Measurements from ENCODE around the gene MSI2.

The MSI2 gene

DNA sequence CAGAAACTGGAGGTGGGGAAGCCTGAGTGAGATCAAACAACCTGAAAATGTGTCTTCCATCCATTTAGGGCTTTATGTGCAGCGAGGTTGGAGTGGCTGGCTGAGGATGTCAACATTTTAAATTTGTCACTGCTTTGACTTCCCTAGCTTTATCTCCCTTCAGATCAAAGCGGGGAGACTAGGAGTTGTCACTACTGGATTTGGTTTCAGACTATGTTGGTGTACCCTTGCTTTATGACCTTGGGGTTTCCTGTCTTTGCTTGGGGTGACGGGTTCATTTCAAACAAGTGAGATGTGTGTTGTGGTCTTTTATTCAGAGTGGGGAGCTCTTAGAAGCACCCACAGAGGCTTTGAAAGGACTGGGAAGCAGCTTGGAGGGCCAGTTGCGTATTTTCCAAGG, 25.6 kb downstream of the MSI2 start:
- TF ChIP-seq EGR1 (IDR thresholded peaks at IDR 0.05) (no peak), REST (IDR thresholded peaks at IDR 0.05; ENCODE audit: low read depth) (no peak), RAD21 (IDR thresholded peaks at IDR 0.05; ENCODE audit: low read depth) (no peak), ZBTB7A (IDR thresholded peaks at IDR 0.05; ENCODE audit: low read depth) (no peak), FOXM1 (IDR thresholded peaks at IDR 0.05; ENCODE audit: borderline replicate concordance, low read depth) (no peak), YY1 (IDR thresholded peaks at IDR 0.05; ENCODE audit: low read depth) (no peak), EP300 (IDR thresholded peaks at IDR 0.05; ENCODE audit: borderline replicate concordance) (no peak)
- TF ChIP-seq, protein P1, sequence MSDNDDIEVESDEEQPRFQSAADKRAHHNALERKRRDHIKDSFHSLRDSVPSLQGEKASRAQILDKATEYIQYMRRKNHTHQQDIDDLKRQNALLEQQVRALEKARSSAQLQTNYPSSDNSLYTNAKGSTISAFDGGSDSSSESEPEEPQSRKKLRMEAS (IDR thresholded peaks at IDR 0.05): no peak

- TF ChIP-seq CEBPB (IDR thresholded peaks at IDR 0.05) (no peak), REST (IDR thresholded peaks at IDR 0.05; ENCODE audit: low read depth) (no peak), TEAD4 (IDR thresholded peaks at IDR 0.05) (no peak), YY1 (IDR thresholded peaks at IDR 0.05; ENCODE audit: low read depth) (no peak), EGR1 (IDR thresholded peaks at IDR 0.05) (no peak), EP300 (IDR thresholded peaks at IDR 0.05; ENCODE audit: borderline replicate concordance) (no peak), RAD21 (IDR thresholded peaks at IDR 0.05; ENCODE audit: low read depth) (no peak), TAF1 (IDR thresholded peaks at IDR 0.05; ENCODE audit: low read depth) (no peak), NFIC (IDR thresholded peaks at IDR 0.05) (no peak)
- TF ChIP-seq, protein P1 (IDR thresholded peaks at IDR 0.05): no peak
- TF ChIP-seq, protein P2, sequence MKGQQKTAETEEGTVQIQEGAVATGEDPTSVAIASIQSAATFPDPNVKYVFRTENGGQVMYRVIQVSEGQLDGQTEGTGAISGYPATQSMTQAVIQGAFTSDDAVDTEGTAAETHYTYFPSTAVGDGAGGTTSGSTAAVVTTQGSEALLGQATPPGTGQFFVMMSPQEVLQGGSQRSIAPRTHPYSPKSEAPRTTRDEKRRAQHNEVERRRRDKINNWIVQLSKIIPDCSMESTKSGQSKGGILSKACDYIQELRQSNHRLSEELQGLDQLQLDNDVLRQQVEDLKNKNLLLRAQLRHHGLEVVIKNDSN (IDR thresholded peaks at IDR 0.05): no peak
Observed at GRCh38 chr17:57282296-57282695, 26.0 kb downstream of the MSI2 start.

- no peak for TF ChIP-seq TCF12 (IDR thresholded peaks at IDR 0.05; ENCODE audit: low read depth)
- no peak for TF ChIP-seq NFIC (IDR thresholded peaks at IDR 0.05)
- no peak for TF ChIP-seq CREB1 (IDR thresholded peaks at IDR 0.05; ENCODE audit: low read depth)
- no peak for TF ChIP-seq RAD21 (IDR thresholded peaks at IDR 0.05; ENCODE audit: low read depth)
- TF ChIP-seq, protein P1 (IDR thresholded peaks at IDR 0.05): no peak
- no peak for TF ChIP-seq TAF1 (IDR thresholded peaks at IDR 0.05; ENCODE audit: low read depth)
- no peak for TF ChIP-seq REST (IDR thresholded peaks at IDR 0.05; ENCODE audit: low read depth)
- TF ChIP-seq, protein P2 (IDR thresholded peaks at IDR 0.05): no peak
- TF ChIP-seq TEAD4 (IDR thresholded peaks at IDR 0.05): no peak
- TF ChIP-seq EGR1 (IDR thresholded peaks at IDR 0.05): no peak
- TF ChIP-seq EP300 (IDR thresholded peaks at IDR 0.05; ENCODE audit: borderline replicate concordance): no peak
- no peak for TF ChIP-seq ZBTB7A (IDR thresholded peaks at IDR 0.05; ENCODE audit: low read depth)
- no peak for TF ChIP-seq YY1 (IDR thresholded peaks at IDR 0.05; ENCODE audit: low read depth)
- TF ChIP-seq CEBPB (IDR thresholded peaks at IDR 0.05): no peak
- no peak for TF ChIP-seq FOXM1 (IDR thresholded peaks at IDR 0.05; ENCODE audit: borderline replicate concordance, low read depth)
Observed at GRCh38 chr17:57283203-57283971, 27.1 kb downstream of the MSI2 start.

DNA sequence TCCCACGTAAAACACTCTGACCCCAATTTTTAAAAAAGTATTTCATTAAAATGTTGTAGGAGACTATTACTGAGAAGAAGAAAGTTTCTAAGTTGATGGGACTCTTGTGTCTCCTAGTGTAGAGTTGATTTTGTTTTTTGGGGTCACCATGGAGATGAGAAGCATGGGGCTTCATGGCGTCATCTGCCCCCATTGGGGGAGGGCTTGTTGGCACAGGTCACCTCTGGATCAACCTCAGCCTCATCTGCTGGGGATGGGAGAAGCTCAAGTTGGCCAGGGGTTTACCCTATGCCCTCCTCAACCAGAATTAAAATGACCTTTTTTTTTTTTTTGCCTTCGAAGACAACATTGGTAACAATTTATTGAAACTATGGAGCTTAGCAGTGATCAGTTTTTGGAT, 28.3 kb downstream of the MSI2 start:
- TF ChIP-seq CEBPB (IDR thresholded peaks at IDR 0.05): no peak
- no peak for TF ChIP-seq TEAD4 (IDR thresholded peaks at IDR 0.05)
- TF ChIP-seq EP300 (IDR thresholded peaks at IDR 0.05; ENCODE audit: borderline replicate concordance): no peak
- no peak for TF ChIP-seq EGR1 (IDR thresholded peaks at IDR 0.05)
- no peak for TF ChIP-seq NFIC (IDR thresholded peaks at IDR 0.05)
- TF ChIP-seq YY1 (IDR thresholded peaks at IDR 0.05; ENCODE audit: low read depth): no peak
- no peak for TF ChIP-seq TCF12 (IDR thresholded peaks at IDR 0.05; ENCODE audit: low read depth)
- TF ChIP-seq, protein P2 (IDR thresholded peaks at IDR 0.05): no peak
- no peak for TF ChIP-seq REST (IDR thresholded peaks at IDR 0.05; ENCODE audit: low read depth)
- no peak for TF ChIP-seq ZBTB7A (IDR thresholded peaks at IDR 0.05; ENCODE audit: low read depth)
- no peak for TF ChIP-seq RAD21 (IDR thresholded peaks at IDR 0.05; ENCODE audit: low read depth)
- TF ChIP-seq TAF1 (IDR thresholded peaks at IDR 0.05; ENCODE audit: low read depth): no peak
- TF ChIP-seq, protein P1 (IDR thresholded peaks at IDR 0.05): no peak
- no peak for TF ChIP-seq CREB1 (IDR thresholded peaks at IDR 0.05; ENCODE audit: low read depth)

Data from Ishikawa (cell line).